Body of pancreas (tissue), 4 donors: ENCODE results near the gene CYP4F8.

Source experiments
- CTCF ChIP-seq, 7 experiments: fragments of 450-650 bp in 4 of 7; fragments of 200-600 bp in 3 of 7; sonication (generic) in 3 of 7; IDR thresholded peaks; one replicate each; pipeline ENCODE4 v1.5.1; 2016 to 2019; ENCODE audit warnings: antibody characterized with exemption in 7 of 7
- POLR2A ChIP-seq, 3 donors: fragments of 450-650 bp; IDR thresholded peaks; one replicate each; pipeline ENCODE4 v1.6.1; 2016; ENCODE audit warnings: antibody characterized with exemption in 3 of 3, mild to moderate bottlenecking in 2 of 3

- TF ChIP-seq POLR2A (IDR thresholded peaks at IDR 0.05) (no peak), CTCF (IDR thresholded peaks at IDR 0.05) (no peak)
These were observed 23.2 kb upstream of the CYP4F8 start for GRCh38 chr19:15591796-15592195.
